ENCODE results near the gene POLR2F. TPM values are rescaled to one million over a fixed set of nuclear protein-coding genes. Genes with fewer than 3 reads are reported as not detected.

The POLR2F gene
- polyA plus RNA-seq, 1 donor (not counting 4 experiments of a cell fraction or from before 2014, with no cell fraction given) = 119 TPM

DNA sequence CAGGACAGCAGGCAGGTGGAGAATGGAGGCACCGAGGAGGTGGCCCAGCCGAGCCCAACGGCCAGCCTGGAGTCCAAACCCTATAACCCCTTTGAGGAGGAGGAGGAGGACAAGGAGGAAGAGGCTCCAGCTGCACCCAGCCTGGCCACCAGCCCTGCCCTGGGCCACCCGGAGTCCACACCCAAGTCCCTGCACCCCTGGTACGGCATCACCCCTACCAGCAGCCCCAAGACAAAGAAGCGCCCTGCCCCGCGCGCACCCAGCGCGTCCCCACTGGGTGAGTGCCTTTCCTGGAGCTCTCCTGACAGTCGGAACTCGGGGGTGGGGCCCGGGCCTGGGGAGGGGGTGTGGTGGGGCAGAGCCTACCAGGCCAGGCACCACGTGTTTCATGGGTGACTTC is 27.7 kb upstream of the POLR2F start:
- Histone ChIP-seq H3K9me3 (ENCODE audit: control insufficient read depth, low read depth, low read length) (no peaks in the 10 kb centered on the region), H2AFZ (ENCODE audit: control insufficient read depth, low read length) (no peak overlapping the region), H3K27ac (ENCODE audit: control insufficient read depth, insufficient read depth, low read length) (no peak overlapping the region), H3K4me3 (ENCODE audit: control insufficient read depth in 2 of 3, extremely low read depth in 1 of 3, insufficient read depth in 2 of 3, low read depth in 1 of 3, low read length in 3 of 3) (no peak overlapping the region), H3K79me2 (ENCODE audit: control insufficient read depth, insufficient read depth, low read length) (peaks cover 67% of the 10 kb centered on the region), H4K20me1 (ENCODE audit: control insufficient read depth, extremely low read depth, insufficient read depth, low read length) (peaks cover 34% of the 10 kb centered on the region), H3K27me3 (ENCODE audit: control insufficient read depth, extremely low read depth, insufficient read depth, low read length) (no peaks in the 10 kb centered on the region), H3K9me1 (ENCODE audit: control insufficient read depth, extremely low read depth, insufficient read depth, low read length) (no peaks in the 10 kb centered on the region), H3K9ac (ENCODE audit: control insufficient read depth, extremely low read depth, insufficient read depth, low read length) (no peak overlapping the region), H3K4me1 (ENCODE audit: control insufficient read depth, extremely low read depth, insufficient read depth, low read length) (no peaks in the 10 kb centered on the region), H3K36me3 (ENCODE audit: control insufficient read depth in 2 of 2, extremely low read depth in 1 of 2, insufficient read depth in 2 of 2, low read length in 2 of 2) (peaks cover 56 to 64% of the 10 kb centered on the region in 2 experiments), H3K4me2 (ENCODE audit: control insufficient read depth, extremely low read depth, insufficient read depth, low read depth, low read length) (no peak overlapping the region)
- DNase-seq (ENCODE audit: low read depth, low spot score) = no peak
- no peak for FAIRE-seq
- TF ChIP-seq, protein P1, sequence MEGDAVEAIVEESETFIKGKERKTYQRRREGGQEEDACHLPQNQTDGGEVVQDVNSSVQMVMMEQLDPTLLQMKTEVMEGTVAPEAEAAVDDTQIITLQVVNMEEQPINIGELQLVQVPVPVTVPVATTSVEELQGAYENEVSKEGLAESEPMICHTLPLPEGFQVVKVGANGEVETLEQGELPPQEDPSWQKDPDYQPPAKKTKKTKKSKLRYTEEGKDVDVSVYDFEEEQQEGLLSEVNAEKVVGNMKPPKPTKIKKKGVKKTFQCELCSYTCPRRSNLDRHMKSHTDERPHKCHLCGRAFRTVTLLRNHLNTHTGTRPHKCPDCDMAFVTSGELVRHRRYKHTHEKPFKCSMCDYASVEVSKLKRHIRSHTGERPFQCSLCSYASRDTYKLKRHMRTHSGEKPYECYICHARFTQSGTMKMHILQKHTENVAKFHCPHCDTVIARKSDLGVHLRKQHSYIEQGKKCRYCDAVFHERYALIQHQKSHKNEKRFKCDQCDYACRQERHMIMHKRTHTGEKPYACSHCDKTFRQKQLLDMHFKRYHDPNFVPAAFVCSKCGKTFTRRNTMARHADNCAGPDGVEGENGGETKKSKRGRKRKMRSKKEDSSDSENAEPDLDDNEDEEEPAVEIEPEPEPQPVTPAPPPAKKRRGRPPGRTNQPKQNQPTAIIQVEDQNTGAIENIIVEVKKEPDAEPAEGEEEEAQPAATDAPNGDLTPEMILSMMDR (optimal IDR thresholded peaks at IDR 0.05 in 1 of 3, IDR thresholded peaks at IDR 0.05 in 1 of 3, conservative IDR thresholded peaks at IDR 0.05 in 1 of 3; ENCODE audit: extremely low read depth in 1 of 3, insufficient read depth in 2 of 3, low read length in 3 of 3) = no peak
- TF ChIP-seq EZH2 (IDR thresholded peaks at IDR 0.05; ENCODE audit: low read length) = no peak
- dilution Hi-C loops (cut with MboI; ENCODE audit: extremely low pct_ligation_motif_present, low sequenced_read_pairs) = no loop called here

DNA sequence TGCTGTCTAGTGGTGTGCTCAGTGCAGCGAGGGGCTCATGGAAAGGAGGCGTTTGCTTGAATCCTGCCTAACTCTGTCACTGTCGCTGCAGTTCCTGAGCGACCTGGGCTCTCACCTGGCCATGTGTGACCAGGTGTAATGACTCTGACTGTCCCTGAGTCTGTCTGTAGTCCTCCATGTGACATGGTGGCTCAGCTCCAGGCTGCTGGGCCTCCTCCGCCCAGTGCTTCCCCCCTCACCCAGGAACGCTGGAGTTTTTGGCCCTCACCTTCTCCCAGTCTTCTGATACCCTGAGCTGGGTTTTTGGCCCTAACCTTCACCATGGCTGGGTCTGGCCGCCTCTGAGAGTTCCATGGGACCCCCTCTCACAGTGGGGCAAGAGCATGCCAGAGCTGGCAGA is 27.1 kb upstream of the POLR2F start:
- no peak overlapping the region for H3K4me2 ChIP-seq (ENCODE audit: control insufficient read depth, extremely low read depth, insufficient read depth, low read depth, low read length)
- H2AFZ ChIP-seq (ENCODE audit: control insufficient read depth, low read length) = no peak overlapping the region
- peaks cover 68% of the 10 kb centered on the region for H3K79me2 ChIP-seq (ENCODE audit: control insufficient read depth, insufficient read depth, low read length)
- no peak for FAIRE-seq
- H3K9me3 ChIP-seq (ENCODE audit: control insufficient read depth, low read depth, low read length) = no peaks in the 10 kb centered on the region
- no peaks in the 10 kb centered on the region for H3K4me1 ChIP-seq (ENCODE audit: control insufficient read depth, extremely low read depth, insufficient read depth, low read length)
- no peak overlapping the region for H3K27ac ChIP-seq (ENCODE audit: control insufficient read depth, insufficient read depth, low read length)
- no peaks in the 10 kb centered on the region for H3K9me1 ChIP-seq (ENCODE audit: control insufficient read depth, extremely low read depth, insufficient read depth, low read length)
- no peak overlapping the region for H3K4me3 ChIP-seq (ENCODE audit: control insufficient read depth in 2 of 3, extremely low read depth in 1 of 3, insufficient read depth in 2 of 3, low read depth in 1 of 3, low read length in 3 of 3)
- DNase-seq (ENCODE audit: low read depth, low spot score) = no peak
- peaks cover 62 to 65% of the 10 kb centered on the region in 2 experiments for H3K36me3 ChIP-seq (ENCODE audit: control insufficient read depth in 2 of 2, extremely low read depth in 1 of 2, insufficient read depth in 2 of 2, low read length in 2 of 2)
- H4K20me1 ChIP-seq (ENCODE audit: control insufficient read depth, extremely low read depth, insufficient read depth, low read length) = peaks cover 38% of the 10 kb centered on the region
- H3K27me3 ChIP-seq (ENCODE audit: control insufficient read depth, extremely low read depth, insufficient read depth, low read length) = no peaks in the 10 kb centered on the region
- TF ChIP-seq, protein P1 (optimal IDR thresholded peaks at IDR 0.05 in 1 of 3, IDR thresholded peaks at IDR 0.05 in 1 of 3, conservative IDR thresholded peaks at IDR 0.05 in 1 of 3; ENCODE audit: extremely low read depth in 1 of 3, insufficient read depth in 2 of 3, low read length in 3 of 3) = no peak
- TF ChIP-seq EZH2 (IDR thresholded peaks at IDR 0.05; ENCODE audit: low read length) = no peak
- no peak overlapping the region for H3K9ac ChIP-seq (ENCODE audit: control insufficient read depth, extremely low read depth, insufficient read depth, low read length)
- dilution Hi-C loops (cut with MboI; ENCODE audit: extremely low pct_ligation_motif_present, low sequenced_read_pairs) = no loop called here

Measured in keratinocyte (primary cell).